ENCODE results near the gene ATG13. TPM values are rescaled to one million over a fixed set of nuclear protein-coding genes. Genes with fewer than 3 reads are reported as not detected.
"Not testable (repeated sequence)": the region's sequence is repeated elsewhere in the genome, so short reads cannot be mapped to it uniquely, and the experiment has no call there.

ATG13 gene
- total and polyA plus RNA-seq, 2 of the 4 experiments (the other 2 are of a cell fraction), result 43.0 to 49.7 TPM

DNA sequence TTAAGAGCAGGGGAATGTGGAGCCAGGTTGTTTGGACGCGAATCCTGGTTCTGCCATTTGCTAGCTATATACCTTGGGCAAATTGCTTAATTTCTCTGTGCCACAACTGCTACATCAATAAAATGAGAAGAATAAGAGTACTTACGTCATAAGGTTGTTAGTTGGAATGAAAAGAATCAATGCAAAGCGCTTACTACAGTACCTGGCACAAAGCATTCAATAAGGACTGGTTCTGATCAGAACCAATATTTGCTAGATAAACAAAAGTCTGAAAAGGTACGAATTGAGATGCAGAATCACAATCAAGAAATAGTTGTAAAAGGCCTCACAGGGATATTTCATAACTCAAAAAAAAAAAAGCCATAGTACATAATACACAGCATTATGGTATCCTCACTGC is 34.8 kb upstream of the ATG13 start:
- H3K9ac ChIP-seq (ENCODE audit: low read depth, low read length), result no peak overlapping the region
- in situ Hi-C loops (cut with MboI; ENCODE audit: low sequenced_read_pairs), result no loop called here
- H2BK120ac ChIP-seq (ENCODE audit: low read depth, low read length), result no peak overlapping the region
- ATAC-seq (ENCODE audit: low read depth) (no peak), DNase-seq (no peak)
- H2BK15ac ChIP-seq (ENCODE audit: low read depth, low read length), result no peak overlapping the region
- no TSS peak for BruUV-seq (replicated peaks)
- no peak overlapping the region for H4K8ac ChIP-seq (ENCODE audit: low read depth in 2 of 2, low read length in 2 of 2)
- no CpG with 5 or more reads among the region's 5 CpGs for WGBS, 2 experiments (ENCODE audit: extremely low coverage in 2 of 2, insufficient read length in 1 of 2)
- no peaks in the 10 kb centered on the region for H3K27me3 ChIP-seq (ENCODE audit: control insufficient read depth, insufficient read depth, low read length)
- H2BK20ac ChIP-seq (ENCODE audit: low read depth, low read length), result no peak overlapping the region
- 0 out of 2 replicates have a peak, but pooled peaks cover 6% of the 10 kb centered on the region for H3K9me1 ChIP-seq (ENCODE audit: insufficient read depth, low read length)
- no peak overlapping the region for H3K23ac ChIP-seq (ENCODE audit: low read depth, low read length)
- H2AK9ac ChIP-seq (replicated peaks; ENCODE audit: low read depth, low read length, poor library complexity), result no peak overlapping the region
- no peak overlapping the region for H3K4me2 ChIP-seq (ENCODE audit: low read depth, low read length)
- intact Hi-C loops (cut with micrococcal nuclease), result no loop called here
- H3K14ac ChIP-seq (replicated peaks; ENCODE audit: low read depth, low read length), result no peak overlapping the region
- POLR2A ChIA-PET (ENCODE audit: unreplicated experiment), result interaction anchor here (0.6 kb wide), 1 partner anchor 8 kb away, joined by 3 read pairs; no protein-coding TSS in a partner anchor
- TF ChIP-seq FOS (IDR thresholded peaks at IDR 0.05; ENCODE audit: low read depth, low read length) (no peak), RAD21 (IDR thresholded peaks at IDR 0.05; ENCODE audit: low read length) (no peak)
- no peak overlapping the region for H3K56ac ChIP-seq (ENCODE audit: extremely low read depth, insufficient read depth, low read length)
- no peak overlapping the region for H3K27ac ChIP-seq (ENCODE audit: insufficient read depth, low read length)
- dilution Hi-C loops (cut with HindIII; ENCODE audit: low sequenced_read_pairs, unreplicated experiment), result no loop called here
- no peaks in the 10 kb centered on the region for H3K36me3 ChIP-seq (ENCODE audit: control insufficient read depth, insufficient read depth, low read length)
- H3K4me3 ChIP-seq (ENCODE audit: insufficient read depth, low read depth, low read length), result no peak overlapping the region
- no peak overlapping the region for H3K4ac ChIP-seq (ENCODE audit: low read depth, low read length)
- no peak overlapping the region for H2AK5ac ChIP-seq (ENCODE audit: low read depth, low read length)
- no peak overlapping the region for H4K91ac ChIP-seq (ENCODE audit: insufficient read depth, low read depth, low read length)
- H2AFZ ChIP-seq (replicated peaks; ENCODE audit: low read length, poor library complexity), result no peak overlapping the region
- no peaks in the 10 kb centered on the region for H3K9me3 ChIP-seq (ENCODE audit: control insufficient read depth, insufficient read depth, low read length)
- H3K18ac ChIP-seq (ENCODE audit: low read depth, low read length), result no peak overlapping the region
- H4K20me1 ChIP-seq (ENCODE audit: insufficient read depth, low read length), result peaks cover 52% of the 10 kb centered on the region
- CTCF ChIA-PET, result no interaction called here
- H4K5ac ChIP-seq (ENCODE audit: low read depth, low read length), result no peak overlapping the region
- no peak overlapping the region for H2BK5ac ChIP-seq (ENCODE audit: low read depth, low read length, poor library complexity, severe bottlenecking)
- H3K79me1 ChIP-seq (ENCODE audit: low read depth in 1 of 2, low read length in 2 of 2), result peaks cover 23 to 52% of the 10 kb centered on the region in 2 experiments
- H3K4me1 ChIP-seq (ENCODE audit: control insufficient read depth, insufficient read depth, low read length), result no peaks in the 10 kb centered on the region

- H3K27ac ChIP-seq (ENCODE audit: insufficient read depth, low read length); BruUV-seq (replicated peaks); H3K4ac ChIP-seq (ENCODE audit: low read depth, low read length); CTCF ChIA-PET; H4K91ac ChIP-seq (ENCODE audit: insufficient read depth, low read depth, low read length); H2BK120ac ChIP-seq (ENCODE audit: low read depth, low read length); H3K27me3 ChIP-seq (ENCODE audit: control insufficient read depth, insufficient read depth, low read length); H2BK5ac ChIP-seq (ENCODE audit: low read depth, low read length, poor library complexity, severe bottlenecking); in situ Hi-C loops (cut with MboI; ENCODE audit: low sequenced_read_pairs); H3K9ac ChIP-seq (ENCODE audit: low read depth, low read length); ATAC-seq (ENCODE audit: low read depth); intact Hi-C loops (cut with micrococcal nuclease); H3K36me3 ChIP-seq (ENCODE audit: control insufficient read depth, insufficient read depth, low read length); DNase-seq; H3K4me3 ChIP-seq (ENCODE audit: insufficient read depth, low read depth, low read length); H3K56ac ChIP-seq (ENCODE audit: extremely low read depth, insufficient read depth, low read length); H2AFZ ChIP-seq (replicated peaks; ENCODE audit: low read length, poor library complexity); H4K8ac ChIP-seq (ENCODE audit: low read depth in 2 of 2, low read length in 2 of 2); H2BK15ac ChIP-seq (ENCODE audit: low read depth, low read length); H3K9me3 ChIP-seq (ENCODE audit: control insufficient read depth, insufficient read depth, low read length); H3K14ac ChIP-seq (replicated peaks; ENCODE audit: low read depth, low read length); H3K4me1 ChIP-seq (ENCODE audit: control insufficient read depth, insufficient read depth, low read length); H3K9me1 ChIP-seq (ENCODE audit: insufficient read depth, low read length); H2AK5ac ChIP-seq (ENCODE audit: low read depth, low read length); POLR2A ChIA-PET (ENCODE audit: unreplicated experiment); H3K4me2 ChIP-seq (ENCODE audit: low read depth, low read length); H2BK20ac ChIP-seq (ENCODE audit: low read depth, low read length); H2AK9ac ChIP-seq (replicated peaks; ENCODE audit: low read depth, low read length, poor library complexity); dilution Hi-C loops (cut with HindIII; ENCODE audit: low sequenced_read_pairs, unreplicated experiment); H3K23ac ChIP-seq (ENCODE audit: low read depth, low read length); H3K18ac ChIP-seq (ENCODE audit: low read depth, low read length); H4K5ac ChIP-seq (ENCODE audit: low read depth, low read length): not testable (repeated sequence)
- no CpG with 5 or more reads among the region's 1 CpG for WGBS, 2 experiments (ENCODE audit: extremely low coverage in 2 of 2, insufficient read length in 1 of 2)
- Histone ChIP-seq H3K79me1 (ENCODE audit: low read depth in 1 of 2, low read length in 2 of 2) (peaks cover 23 to 56% of the 10 kb centered on the region in 2 experiments), H4K20me1 (ENCODE audit: insufficient read depth, low read length) (peaks cover 55% of the 10 kb centered on the region)
These were observed 33.8 kb upstream of the ATG13 start for GRCh38 chr11:46583513-46583912.

Measured in IMR-90 (cell line).